Stimulated activated CD4-positive, alpha-beta T cell treated with anti-CD3 and anti-CD28 coated beads, TNF-alpha, amount 100 ng/mL, for 4 hours (primary cell): Measurements from ENCODE around the gene FRAS1.
"Not testable (repeated sequence)": the region's sequence is repeated elsewhere in the genome, so short reads cannot be mapped to it uniquely, and the experiment has no call there.

Source experiments
- DNase-seq, 3 experiments: peaks; one replicate each; pipeline ENCODE4 v3.0.0-alpha.2; 2020; ENCODE audit warnings: low read depth in 3 of 3

FRAS1 gene

DNA sequence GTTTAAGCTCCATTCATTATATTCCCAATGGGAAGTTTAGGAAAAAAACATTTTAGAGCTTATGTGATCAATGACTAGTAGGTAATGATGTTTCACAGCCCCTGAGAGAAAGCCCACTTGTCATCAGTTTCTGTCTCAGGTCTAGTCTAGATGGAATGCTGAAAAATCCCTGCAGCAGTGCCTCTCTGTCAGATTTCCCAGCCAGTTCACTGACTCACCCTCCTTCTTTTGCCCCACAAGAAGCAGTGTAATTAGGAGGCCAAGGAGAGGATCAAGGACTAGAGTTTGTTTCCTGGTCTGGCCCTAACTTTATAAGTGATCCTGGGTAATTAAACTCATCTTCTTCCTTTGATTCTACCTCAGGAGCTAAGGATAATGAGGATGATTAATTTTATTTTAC is 375.8 kb downstream of the FRAS1 start:
- DNase-seq, result no peak

DNA sequence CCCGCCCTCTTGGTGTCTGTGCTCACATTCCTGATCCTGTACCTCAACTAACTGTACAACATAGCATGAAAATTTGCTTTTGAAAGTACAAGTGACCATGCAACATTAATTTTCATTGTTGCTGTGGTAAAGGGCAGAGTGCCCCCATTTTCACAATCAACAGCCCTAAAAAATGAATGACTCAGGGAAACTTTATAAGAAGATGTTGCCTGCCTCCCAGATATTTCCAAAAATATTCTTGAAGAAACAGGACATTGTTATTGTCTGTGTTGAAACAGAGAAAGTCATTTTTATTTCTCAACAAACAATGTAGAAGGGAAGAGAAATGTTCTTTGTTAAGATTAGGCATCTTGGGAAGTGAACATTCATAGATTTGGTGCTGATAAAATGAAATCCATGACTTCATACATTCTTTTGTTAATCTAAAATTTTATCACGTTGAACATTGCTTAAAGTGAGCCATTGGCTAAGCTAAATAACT is 380.5 kb downstream of the FRAS1 start:
- DNase-seq, result no peak

DNA sequence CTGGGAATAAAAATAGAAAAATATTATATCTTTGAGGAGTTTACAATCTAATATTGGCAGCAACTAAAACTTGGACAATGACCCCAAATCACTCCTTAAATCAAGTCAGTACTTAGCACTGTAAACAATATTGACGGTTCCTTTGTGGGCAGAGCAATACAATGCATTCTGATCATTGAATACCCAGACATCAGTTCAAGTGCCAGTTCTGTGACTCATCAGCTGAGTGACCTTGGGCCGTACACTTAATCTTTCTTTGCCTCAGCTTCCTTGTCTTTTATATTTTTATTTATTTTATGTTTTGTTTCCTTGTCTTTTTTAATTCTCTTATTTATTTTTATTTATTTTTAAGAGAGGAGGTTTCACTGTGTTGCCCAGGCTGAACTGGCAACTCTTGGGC is 382.2 kb downstream of the FRAS1 start:
- no peak for DNase-seq

DNA sequence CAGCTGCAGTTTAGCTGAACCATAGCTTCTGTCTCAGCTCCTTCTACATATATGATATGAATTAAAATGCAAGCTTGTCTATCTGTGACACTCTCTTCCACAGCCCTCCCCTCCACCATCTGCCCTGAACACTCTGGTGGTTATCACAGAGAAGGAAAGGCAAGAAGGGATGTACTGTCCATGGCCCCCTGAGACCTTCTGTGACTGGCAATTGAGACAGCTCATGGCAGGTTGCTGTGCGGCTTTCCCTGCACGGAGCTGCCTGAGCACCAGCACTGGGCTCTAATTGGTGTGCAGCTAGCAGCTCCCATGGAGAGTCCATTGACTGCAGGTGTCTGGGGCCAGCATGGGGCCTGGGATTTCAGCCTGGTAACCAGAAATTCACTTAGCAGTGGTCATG is 384.6 kb downstream of the FRAS1 start:
- no peak for DNase-seq

DNA sequence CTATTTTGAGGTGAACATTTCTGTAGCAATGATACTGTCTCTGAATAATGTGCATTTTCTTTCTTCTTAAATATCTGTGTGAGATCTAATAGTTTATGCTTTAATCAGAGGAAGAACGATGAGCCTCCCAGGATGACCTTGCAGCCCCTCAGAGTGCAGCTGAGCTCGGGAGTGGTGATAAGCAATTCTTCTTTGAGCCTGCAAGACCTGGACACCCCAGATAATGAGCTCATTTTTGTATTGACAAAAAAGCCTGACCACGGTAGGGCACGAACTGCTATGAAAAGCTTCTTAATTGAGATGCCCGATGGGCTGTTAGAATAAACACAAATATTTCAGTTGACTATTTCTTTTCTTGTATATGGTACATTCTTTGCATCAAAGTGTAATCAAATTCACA is 389.5 kb downstream of the FRAS1 start:
- DNase-seq, result no peak

DNA sequence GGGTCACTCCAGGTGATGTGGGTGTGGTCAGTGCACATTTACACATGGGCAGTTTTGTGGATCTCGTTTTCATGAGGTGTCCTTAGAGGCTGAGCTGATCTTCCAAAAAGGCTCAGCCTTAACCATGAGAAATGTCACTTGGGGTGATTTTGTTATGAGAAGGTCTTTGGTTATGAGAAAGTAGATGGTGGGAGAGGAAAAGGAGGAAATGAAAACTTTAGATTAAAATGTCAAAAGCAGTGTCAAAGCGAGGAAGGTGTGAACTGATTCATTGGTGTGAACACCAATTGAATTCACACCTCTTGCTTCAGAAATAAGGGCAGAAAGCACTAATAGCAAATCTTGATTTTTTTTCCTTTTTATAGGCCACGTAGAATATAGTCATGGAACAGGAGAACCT is 394.3 kb downstream of the FRAS1 start:
- no peak for DNase-seq

DNA sequence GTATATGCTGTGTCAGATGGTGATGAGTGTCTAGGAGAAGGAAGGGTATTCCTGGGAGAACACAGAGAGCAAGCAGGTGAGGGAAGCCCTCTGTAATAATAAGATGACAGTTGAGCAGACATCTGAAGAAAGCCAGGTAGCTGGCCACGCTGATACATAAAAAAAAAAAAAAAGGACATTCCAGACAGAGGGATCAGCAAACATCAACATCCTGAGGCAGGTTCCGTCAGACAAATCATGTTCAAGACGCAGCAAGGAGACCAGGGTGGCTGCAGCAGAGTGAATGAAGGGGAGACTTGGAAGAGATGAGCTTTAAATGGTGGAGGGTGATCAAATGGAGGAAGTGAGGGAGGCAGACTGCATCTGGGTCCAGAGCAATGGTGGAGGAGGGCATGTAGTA is 396.9 kb downstream of the FRAS1 start:
- no peak for DNase-seq

DNA sequence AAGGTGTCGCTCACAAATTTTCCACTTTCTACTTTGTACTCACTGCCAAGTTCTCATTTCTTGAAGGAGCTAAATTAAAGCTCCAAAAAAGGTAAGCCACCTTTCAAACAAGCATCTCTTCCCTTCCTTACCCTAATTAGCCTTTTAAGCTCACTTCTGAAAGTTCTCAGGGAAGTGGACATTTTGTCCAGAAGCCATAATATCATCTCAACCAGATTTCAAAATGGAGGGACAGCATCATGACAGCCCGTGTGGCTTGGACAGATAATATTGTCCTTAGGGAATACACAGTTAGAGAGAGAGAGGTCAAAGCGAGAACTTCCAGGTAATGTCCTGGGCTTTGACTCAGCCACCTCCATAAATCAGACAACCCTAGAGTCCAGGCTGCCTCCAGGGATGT is 400.6 kb downstream of the FRAS1 start:
- DNase-seq, result no peak

DNA sequence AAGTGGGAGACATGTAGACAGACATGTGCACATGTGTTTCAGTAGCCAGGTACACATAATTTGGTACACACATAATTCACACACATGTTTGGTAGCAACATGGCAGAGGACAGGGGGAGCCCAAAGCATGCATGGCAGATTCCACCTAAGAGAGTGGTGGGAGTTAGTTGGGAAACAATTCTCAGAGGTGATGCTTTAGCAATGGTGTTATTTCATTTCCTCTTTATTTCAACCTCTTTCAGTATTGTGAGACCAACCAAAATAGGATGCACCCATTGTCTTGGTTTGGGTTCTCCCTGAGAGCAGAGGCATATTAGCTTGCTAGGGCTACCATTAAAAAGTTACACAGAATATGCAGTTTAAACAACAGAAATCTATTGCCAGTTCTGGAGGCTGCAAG is 402.2 kb downstream of the FRAS1 start:
- no peak for DNase-seq

DNA sequence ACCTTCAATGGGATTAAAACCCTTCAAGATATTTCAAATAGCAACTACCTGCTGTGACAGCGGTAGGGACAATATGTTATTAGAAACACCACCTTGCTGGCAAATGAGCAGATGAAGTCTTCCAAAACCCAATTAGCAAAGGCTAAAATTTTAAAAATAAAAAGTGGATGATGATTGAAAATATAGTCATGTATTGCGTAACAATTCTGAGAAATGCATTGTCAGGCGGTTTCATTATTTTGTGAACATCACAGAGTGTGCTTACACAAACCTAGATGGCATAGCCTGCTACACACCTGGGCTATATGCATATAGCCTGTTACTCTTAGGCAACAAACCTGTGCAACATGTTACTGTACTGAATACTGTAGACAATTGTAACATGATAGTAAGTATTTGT is 403.2 kb downstream of the FRAS1 start:
- DNase-seq, result no peak

DNA sequence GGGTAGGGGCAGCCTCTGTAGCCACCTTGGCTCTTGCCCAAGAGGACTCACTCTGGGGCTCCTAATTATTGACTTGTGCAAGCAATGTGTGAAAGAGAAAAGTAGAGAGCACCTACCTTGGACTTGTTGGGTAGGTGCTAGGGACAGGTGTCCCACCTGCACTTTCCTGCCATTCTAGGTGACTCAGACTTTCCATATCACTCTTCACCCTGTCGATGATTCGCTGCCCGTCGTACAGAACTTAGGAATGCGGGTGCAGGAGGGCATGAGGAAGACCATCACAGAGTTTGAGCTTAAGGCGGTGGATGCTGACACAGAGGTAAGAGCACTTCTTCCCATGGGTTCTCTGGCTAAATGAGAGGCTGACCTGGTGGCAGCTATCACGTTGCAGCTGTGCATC is 407.1 kb downstream of the FRAS1 start:
- DNase-seq, result no peak

DNA sequence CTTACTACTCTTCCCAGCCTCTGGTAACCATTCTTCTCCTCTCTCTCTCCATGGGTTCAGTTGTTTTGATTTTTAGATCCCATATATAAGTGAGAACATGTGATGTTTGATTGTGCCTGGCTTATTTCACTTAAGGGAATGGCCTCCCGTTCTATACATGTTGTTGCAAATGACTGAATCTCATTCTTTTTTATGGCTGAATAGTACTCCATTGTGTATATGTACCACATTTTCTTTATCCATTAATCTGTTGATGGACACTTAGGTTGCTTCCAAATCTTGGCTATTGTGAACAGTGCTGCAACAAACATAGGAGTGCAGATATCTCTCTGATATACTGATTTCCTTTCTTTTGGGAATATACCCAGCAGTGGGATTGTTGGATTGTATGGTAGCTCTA is 410.1 kb downstream of the FRAS1 start:
- DNase-seq, result not testable (repeated sequence)

DNA sequence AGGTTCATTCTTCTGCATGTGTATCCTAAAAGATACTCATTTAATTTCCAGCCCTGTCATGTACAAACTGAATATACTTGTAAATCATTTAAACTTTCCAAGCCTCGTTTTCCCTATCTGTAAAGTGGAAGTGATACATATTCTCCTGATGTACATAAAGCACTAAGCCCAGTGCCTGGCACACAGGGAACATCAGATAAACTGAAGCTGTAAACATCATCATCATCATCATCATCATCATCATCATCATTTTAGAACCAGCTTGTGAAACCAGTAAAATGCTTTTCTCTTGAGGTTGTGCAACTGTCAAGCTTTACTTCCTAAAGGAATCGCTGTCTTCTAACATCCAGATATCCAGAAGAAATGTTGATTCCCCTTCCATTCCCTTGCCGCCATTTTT is 411.1 kb downstream of the FRAS1 start:
- no peak for DNase-seq

DNA sequence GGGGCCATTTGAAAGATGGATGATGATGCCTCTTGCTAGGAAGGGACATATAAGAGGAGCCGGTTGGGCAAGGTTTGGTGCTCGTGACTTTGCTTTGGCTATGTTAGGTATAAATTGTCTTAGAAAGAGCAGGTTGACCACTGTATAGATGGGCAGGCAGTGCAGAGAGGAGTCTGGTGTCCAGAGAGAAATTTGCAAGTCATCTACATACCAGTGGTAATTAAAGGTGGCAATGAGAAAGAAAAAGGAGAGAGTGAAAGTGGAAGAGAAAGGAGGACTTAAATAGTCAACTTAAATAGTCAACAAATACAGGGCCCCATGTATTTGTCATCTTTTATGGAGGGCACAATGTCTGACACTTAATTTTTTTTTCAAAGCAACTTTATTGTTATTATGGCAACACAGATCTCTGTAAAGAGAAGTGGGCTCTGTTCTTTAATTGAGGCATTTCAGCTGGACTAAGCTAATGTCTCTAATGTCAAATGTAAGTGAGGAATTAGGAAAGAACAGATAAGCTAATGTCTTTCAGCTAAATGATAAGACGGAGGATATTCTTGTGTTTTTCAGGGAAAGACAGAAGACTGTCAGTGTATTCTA is 419.1 kb downstream of the FRAS1 start:
- no peak for DNase-seq

DNA sequence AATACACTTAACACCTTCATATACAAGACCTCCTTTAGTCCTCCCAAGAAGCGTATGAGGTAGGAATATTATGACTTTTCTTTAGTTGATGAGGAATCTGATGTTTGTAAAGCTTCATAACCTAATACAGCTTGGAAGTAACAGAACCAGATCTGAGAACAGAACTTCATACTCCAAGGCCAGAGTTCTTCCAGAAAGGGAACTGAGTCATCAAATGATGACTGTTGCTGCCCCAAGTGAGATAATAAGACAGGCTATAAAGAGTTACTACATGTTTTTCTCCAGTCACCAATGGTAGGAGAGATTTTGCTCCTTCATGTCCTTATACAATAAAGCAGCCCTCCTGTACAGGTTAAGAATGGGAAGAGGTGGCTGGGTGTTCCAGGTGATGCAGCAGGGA is 420.2 kb downstream of the FRAS1 start:
- DNase-seq, result no peak

DNA sequence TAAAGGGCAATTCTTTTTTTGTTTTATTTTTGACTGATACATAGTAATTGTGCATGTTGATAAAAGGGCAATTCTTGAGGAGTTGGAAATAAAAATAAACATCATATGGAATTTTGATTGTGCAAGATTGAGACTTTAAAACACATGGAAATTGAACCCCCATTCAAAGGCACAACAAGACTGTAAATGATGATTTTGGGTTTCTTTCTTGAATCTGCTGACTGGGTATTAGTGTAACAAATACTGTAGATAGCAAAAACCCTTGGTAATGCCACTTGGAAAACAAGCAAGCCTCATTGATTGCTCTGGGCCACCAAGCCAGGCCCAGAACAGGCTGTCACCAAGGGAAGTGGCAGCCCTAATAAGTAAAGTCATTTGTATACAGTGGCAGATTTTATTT is 421.4 kb downstream of the FRAS1 start:
- no peak for DNase-seq

DNA sequence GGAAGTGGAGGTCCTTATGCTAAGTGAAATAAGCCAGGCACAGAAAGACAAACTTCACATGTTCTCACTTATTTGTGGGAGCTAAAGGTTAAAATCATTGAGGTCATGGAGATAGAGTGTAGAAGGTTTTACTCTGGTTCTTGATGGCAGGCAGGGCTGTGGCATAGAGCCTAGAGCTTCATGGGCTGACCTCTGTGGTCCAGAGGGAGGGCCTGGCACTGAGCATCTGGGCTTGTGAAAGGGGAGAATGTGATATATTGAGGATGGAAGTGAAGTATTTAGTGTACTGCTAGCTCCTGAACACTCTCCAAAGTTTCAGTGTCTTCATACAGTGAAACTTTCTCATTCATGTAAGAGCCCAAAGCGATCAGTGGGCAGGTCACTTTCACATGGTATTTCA is 423.2 kb downstream of the FRAS1 start:
- DNase-seq, result no peak

DNA sequence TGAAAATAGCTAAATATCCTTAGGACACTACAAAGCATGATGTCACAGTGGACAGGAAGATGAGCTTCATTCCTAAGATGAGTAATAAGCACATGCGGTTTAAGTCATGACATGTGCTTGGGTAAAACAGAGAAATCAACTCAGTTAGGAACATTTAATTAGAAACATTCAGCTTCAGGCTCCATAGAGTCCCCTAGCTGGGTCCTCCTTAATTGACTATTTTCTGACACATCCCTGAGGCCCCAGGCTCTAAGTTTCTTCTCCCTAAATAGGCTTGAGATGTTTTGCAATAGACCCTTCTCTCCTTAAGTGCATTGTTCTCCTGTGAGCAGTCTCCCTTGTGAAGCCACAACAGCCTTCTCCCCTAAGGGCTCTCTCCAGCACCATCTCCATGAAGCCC is 424.1 kb downstream of the FRAS1 start:
- no peak for DNase-seq

DNA sequence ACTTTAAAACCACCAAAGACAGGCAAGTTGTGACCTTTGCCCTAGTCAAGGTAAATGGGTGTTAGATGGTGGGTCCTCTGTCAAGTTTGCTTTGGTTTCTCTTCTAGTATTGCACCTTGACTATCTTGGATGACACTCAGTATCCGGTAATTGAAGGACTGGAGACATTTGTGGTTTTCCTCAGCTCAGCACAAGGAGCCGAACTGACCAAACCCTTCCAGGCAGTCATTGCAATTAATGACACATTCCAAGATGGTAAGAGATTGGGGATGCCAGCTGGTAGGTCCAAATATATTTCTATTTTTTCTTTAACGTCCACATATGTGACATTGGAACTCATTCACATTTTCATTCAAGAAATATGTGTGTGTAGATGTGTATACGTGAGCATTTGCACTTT is 425.2 kb downstream of the FRAS1 start:
- no peak for DNase-seq

DNA sequence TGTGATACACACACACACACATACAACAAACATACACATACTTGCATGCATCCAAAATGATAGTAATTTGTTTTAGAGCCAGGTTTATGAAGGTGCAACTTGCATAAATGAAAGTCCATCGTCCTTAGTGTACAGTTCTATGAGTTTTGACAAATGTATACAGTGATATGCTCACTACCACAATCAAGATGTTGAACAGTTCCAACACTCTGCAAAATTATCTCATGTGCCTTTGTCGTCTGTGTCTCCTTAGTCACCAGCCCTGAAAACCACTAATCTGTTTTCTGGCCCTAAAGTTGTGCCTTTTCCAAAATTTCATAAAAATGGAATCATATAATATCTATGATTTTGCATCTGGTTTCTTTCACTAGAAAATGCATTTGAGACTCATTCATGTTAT is 426.7 kb downstream of the FRAS1 start:
- DNase-seq, result no peak

DNA sequence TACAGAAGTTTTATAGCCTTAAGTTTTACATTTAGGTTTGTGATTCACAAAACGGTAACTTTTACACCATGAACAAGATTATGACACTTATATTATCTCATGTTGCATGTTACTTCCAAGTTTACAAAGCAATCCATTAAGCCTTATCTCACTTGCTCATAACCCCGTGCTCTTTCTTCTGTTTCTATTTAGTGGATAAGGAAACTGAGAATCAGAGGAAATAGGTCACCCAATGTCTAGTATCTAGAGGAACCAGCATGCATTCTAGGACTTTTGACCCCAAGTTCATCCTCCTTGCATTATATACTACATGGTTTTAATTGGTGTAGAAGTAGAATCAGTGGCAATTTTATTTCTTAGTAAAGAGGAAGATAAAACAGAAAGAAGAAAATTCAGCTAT is 427.5 kb downstream of the FRAS1 start:
- no peak for DNase-seq

DNA sequence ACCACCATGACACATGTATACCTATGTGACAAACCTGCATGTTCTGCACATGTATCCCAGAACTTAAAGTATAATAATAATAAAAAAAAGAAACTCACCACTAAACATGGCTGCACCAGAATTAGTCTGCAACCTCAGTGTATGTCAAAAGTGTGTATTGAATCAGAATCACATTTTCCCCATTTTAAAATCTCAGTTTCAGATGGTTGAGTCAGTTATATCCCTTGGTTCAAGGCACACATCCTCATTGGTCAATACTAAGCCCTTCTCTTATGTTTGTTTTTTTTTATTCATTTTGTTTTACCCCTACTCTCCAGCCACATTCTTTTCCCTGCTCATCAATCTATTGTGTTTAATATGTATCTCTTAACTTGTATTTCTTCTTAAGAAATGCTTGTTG is 436.6 kb downstream of the FRAS1 start:
- DNase-seq, result no peak

DNA sequence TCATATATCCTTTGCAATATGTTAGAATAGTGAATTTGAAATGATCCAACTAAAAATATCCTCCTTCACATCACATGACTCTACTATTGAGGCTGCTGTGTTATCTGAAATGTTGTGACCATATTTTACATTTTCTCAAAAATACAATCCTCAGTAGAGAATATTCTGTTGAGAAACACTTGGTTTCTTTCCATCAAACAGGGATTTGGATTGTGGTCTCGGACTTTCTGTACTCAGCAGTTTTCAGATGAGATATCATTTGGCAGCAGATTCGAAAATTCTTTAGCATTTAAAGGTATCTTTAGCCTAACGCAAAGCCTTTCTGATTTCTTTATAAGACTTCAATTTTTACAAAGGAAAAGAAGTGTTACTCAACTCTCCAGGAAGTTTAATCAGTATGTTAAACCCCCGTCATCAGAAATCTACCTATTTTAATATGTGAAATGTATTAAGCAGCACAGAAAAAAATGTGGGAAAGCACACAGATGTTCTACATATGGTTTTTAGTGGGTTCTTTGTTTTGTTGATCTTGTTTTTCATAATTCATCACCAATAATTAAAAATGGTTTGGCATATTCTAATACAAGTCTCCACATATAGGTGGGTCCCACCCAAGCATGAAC is 439.0 kb downstream of the FRAS1 start:
- DNase-seq, result no peak

DNA sequence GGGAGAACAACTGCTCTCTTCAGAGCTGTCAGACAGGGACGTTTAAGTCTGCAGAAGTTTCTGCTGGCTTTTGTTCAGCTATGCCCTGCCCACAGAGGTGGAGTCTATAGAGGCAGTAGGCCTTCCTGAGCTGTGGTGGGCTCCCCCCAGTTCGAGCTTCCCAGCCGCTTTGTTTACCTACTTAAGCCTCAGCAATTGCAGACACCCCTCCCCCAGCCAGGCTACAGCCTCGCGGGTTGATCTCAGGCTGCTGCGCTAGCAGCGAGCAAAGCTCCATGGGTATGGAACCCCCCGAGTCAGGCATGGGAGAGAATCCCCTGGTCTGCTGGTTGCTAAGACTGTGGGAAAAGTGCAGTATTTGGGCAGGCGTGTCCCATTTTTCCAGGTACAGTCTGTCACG is 449.1 kb downstream of the FRAS1 start:
- not testable (repeated sequence) for DNase-seq
